Thoracic aorta (tissue), 2 donors: ENCODE measurements around the gene C16orf96. TPM values are rescaled to one million over a fixed set of nuclear protein-coding genes. Genes with fewer than 3 reads are reported as not detected.

Source experiments
- ATAC-seq: fragments of 150-250 bp; one replicate; pipeline ENCODE4 v1.8.0; 2017; ENCODE audit warnings: low read depth; ENCODE audit not compliant: insufficient number of reproducible peaks, low FRiP score
- DNase-seq: peaks from one replicate; pipeline ENCODE4 v3.0.0-alpha.2; 2020; ENCODE audit warnings: low spot score
- H3K27ac ChIP-seq, 2 donors: fragments of 200-600 bp; sonication (generic); 1 replicate in 1 of 2; 2 replicates in 1 of 2; pipeline ENCODE4 v1.5.1; 2016; ENCODE audit warnings: mild to moderate bottlenecking in 2 of 2, moderate library complexity in 2 of 2
- H3K27me3 ChIP-seq: fragments of 200-600 bp; sonication (generic); replicated peaks from 2 replicates; pipeline ENCODE4 v1.6.0; 2016; ENCODE audit warnings: mild to moderate bottlenecking; ENCODE audit not compliant: insufficient read depth
- H3K36me3 ChIP-seq: fragments of 200-600 bp; sonication (generic); one replicate; pipeline ENCODE4 v1.5.1; 2016
- H3K4me1 ChIP-seq, 2 donors: fragments of 200-600 bp; sonication (generic); 1 replicate in 1 of 2; 2 replicates in 1 of 2; pipeline versions ENCODE4 v1.5.1 to v1.6.0; 2016; ENCODE audit warnings: low read depth in 2 of 2, mild to moderate bottlenecking in 1 of 2; ENCODE audit not compliant: control insufficient read depth in 1 of 2
- H3K4me3 ChIP-seq: fragments of 200-600 bp; sonication (generic); 2 replicates; pipeline ENCODE4 v1.5.1; 2016; ENCODE audit warnings: mild to moderate bottlenecking
- H3K9me3 ChIP-seq: fragments of 200-600 bp; sonication (generic); 2 replicates; pipeline ENCODE4 v1.5.1; 2016
- CTCF ChIP-seq: fragments of 200-600 bp; sonication (generic); IDR thresholded peaks from one replicate; pipeline ENCODE4 v1.5.1; 2019; ENCODE audit warnings: antibody characterized with exemption
- total RNA-seq, 2 donors: library from RNA; depleted of rRNA; stranded (reverse); fragments of >200 nt; gene quantifications; one replicate each; pipeline versions ENCODE4 v1.1.0 to v1.2.3, GENCODE V29; 2016

The C16orf96 gene
- total RNA-seq, 2 donors from 2014 or later = not detected

GRCh38 chr16:4510131-4510530, 46.0 kb upstream of the C16orf96 start:
- Histone ChIP-seq H3K4me1 (peaks cover 16 to 22% of the 10 kb centered on the region in 2 donors), H3K4me3 (no peak overlapping the region), H3K27ac (no peak overlapping the region), H3K9me3 (no peaks in the 10 kb centered on the region), H3K36me3 (peaks cover 46% of the 10 kb centered on the region), H3K27me3 (no peaks in the 10 kb centered on the region)
- DNase-seq (no peak), ATAC-seq (no peak)
- no peak for TF ChIP-seq CTCF

DNA sequence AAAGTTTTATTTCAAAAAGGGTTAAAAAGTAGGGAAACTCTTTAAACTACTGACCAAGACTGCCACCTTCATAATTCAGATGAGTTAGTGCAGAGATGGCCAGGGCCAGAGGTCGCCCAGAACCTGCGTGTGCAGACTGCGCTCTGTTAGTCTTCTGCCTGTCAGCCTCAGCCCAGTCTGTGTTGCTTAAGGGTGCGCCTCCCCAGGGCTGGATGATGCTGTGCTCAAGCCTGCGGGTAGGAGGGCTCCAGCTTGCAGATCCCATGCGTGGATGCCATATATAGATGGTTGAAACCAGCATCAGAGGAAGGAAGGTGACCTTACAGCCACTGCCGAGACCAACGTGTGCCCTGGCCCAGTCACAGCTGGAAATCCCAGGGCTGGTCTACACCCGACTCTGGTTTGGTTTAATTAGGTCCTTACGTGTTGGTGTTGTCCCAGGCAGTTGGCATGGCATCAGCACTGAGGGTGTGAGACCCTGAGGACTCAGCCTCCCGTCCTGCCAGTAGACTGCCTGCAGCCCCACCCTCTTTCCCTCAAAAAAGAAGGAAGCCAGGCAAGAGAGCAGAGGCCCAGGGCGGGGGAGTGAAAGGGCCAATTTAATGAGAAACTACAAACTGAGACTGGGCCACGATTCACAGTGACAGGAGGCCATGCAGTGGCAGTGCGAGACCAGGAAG, 45.3 kb upstream of the C16orf96 start:
- Histone ChIP-seq H3K9me3 (no peaks in the 10 kb centered on the region), H3K27me3 (no peaks in the 10 kb centered on the region), H3K36me3 (peaks cover 46% of the 10 kb centered on the region), H3K4me1 (peaks cover 19 to 29% of the 10 kb centered on the region in 2 donors), H3K4me3 (no peak overlapping the region), H3K27ac (no peak overlapping the region)
- DNase-seq (no peak), ATAC-seq (no peak)
- TF ChIP-seq CTCF = no peak

DNA sequence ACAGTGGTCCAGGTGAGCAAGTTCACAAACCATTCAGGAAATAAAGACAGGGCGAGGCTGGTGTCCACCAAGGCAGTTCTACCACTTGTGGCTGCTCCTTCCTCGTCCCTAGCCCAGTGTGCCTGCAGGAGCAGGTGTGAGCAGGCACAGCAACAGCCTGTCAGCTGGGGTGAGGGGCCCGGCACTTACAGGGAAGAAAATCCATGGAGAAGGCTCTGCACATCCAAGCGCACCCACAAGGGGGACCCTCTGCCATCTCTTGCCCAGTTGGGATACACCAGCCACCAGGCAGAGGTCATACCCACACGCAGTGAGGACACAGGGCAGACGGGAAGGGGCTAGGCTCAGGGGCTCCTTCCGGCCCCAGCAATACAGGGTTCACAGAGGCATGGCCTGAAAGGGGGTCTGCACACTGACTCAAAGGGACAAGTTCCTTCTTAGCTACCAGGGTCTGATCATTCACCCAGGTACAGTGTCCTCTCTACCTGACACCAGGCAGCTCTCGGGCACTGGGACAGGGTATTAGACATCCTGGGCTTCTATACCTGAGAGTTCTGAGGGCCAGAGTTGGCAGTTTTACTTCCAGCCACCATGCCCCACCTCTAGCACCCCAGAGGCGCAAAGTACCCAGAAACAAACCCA, 44.6 kb upstream of the C16orf96 start:
- Histone ChIP-seq H3K4me1 (peaks cover 22 to 33% of the 10 kb centered on the region in 2 donors), H3K4me3 (no peak overlapping the region), H3K27me3 (no peaks in the 10 kb centered on the region), H3K36me3 (peaks cover 46% of the 10 kb centered on the region), H3K9me3 (no peaks in the 10 kb centered on the region), H3K27ac (no peak overlapping the region)
- DNase-seq (no peak), ATAC-seq (no peak)
- TF ChIP-seq CTCF = peak; percentile 41

DNA sequence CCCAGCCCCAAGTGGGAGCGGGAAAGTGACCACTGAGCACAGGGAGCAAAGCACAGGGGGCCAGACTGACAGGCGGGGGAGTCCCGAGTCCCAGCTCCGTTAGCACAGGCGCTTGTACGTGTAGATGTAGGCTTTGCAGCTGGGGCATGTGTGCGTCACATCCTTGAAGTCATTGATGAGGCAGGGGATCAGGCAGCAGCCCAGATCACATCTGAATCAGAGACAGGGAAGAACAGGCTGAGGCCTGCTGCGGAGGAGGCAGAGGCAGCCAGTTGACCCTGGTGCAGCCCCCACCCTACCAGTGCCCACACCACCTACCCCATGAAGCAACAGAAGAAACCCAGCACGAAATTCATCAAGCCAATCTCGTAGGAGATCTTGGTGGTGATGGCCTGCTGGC, 43.7 kb upstream of the C16orf96 start:
- TF ChIP-seq CTCF = no peak
- no peak for ATAC-seq
- H3K9me3 ChIP-seq = no peaks in the 10 kb centered on the region
- no peak for DNase-seq
- H3K27me3 ChIP-seq = no peaks in the 10 kb centered on the region
- no peak overlapping the region for H3K4me3 ChIP-seq
- peaks cover 22 to 33% of the 10 kb centered on the region in 2 donors for H3K4me1 ChIP-seq
- H3K36me3 ChIP-seq = peaks cover 44% of the 10 kb centered on the region
- H3K27ac ChIP-seq = no peak overlapping the region

- Histone ChIP-seq H3K4me3 (no peak overlapping the region), H3K4me1 (peaks cover 22 to 33% of the 10 kb centered on the region in 2 donors), H3K9me3 (no peaks in the 10 kb centered on the region), H3K27me3 (no peaks in the 10 kb centered on the region), H3K36me3 (peaks cover 36% of the 10 kb centered on the region), H3K27ac (no peak overlapping the region)
- ATAC-seq (no peak), DNase-seq (no peak)
- TF ChIP-seq CTCF = no peak
Observed at GRCh38 chr16:4513086-4513860, 42.9 kb upstream of the C16orf96 start.
